ENCODE data around the gene ABHD12.

The ABHD12 gene

DNA sequence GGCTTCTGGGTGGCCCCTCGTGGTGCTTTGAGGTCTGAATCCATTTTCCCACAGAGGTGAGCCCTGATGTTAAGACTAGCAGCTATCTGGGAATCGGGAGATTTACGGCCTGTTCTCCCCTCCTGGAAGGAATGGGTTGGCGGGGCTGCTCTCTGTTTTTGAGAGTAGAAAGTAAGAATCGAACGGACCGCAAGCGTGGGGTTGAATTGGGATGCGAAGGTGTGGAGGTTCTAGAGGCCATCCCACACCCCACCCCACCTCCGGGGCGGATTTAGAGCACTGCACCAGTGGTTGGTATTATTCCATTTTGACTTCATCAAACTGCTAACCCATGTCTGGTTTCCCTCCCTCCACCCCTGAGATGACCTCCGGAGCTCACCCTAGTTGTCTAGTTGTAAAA, 131.3 kb downstream of the ABHD12 start:
- no peak overlapping the region for H3K4me3 ChIP-seq (ENCODE audit: low read length)
- TF ChIP-seq ZNF274 (IDR thresholded peaks at IDR 0.05; ENCODE audit: low read depth, low read length) = no peak

DNA sequence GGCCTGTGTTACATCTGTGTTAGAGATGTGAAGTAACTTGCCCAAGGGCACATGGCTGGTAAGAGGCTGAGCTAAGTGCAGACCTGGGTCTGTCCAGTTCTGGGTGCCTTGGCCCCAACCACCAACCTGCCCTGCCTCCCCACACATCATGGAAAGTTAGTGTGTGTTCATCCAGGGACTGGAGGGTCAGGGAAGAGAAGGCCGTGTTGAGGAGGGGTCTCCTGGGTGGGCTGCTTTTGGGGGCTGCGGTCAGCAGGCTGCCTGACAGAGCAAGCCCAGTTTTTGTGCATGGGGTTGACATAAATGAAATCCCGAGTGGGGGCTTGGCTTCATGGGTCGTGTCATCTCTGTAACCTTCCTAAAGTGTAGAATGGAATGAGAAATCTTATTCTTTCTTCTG, 131.8 kb downstream of the ABHD12 start:
- no peak for TF ChIP-seq ZNF274 (IDR thresholded peaks at IDR 0.05; ENCODE audit: low read depth, low read length)
- H3K4me3 ChIP-seq (ENCODE audit: low read length) = no peak overlapping the region

DNA sequence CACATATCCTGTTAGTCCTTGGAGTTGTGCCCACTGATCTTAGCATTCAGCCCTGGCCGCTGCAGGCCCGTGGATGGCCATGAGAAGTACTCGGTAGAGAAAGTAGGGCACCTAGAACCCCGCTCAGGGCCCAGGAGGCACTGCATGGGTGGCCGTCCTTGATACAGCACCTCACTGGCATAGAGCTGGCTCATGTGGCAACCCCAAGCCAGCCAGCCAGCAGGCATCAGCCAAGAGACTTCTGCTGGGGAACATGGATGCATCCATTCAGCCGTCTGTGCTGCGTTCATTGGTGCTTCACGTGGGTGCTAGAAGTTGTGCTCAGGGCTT, 132.2 kb downstream of the ABHD12 start:
- no peak for TF ChIP-seq ZNF274 (IDR thresholded peaks at IDR 0.05; ENCODE audit: low read depth, low read length)
- no peak overlapping the region for H3K4me3 ChIP-seq (ENCODE audit: low read length)

DNA sequence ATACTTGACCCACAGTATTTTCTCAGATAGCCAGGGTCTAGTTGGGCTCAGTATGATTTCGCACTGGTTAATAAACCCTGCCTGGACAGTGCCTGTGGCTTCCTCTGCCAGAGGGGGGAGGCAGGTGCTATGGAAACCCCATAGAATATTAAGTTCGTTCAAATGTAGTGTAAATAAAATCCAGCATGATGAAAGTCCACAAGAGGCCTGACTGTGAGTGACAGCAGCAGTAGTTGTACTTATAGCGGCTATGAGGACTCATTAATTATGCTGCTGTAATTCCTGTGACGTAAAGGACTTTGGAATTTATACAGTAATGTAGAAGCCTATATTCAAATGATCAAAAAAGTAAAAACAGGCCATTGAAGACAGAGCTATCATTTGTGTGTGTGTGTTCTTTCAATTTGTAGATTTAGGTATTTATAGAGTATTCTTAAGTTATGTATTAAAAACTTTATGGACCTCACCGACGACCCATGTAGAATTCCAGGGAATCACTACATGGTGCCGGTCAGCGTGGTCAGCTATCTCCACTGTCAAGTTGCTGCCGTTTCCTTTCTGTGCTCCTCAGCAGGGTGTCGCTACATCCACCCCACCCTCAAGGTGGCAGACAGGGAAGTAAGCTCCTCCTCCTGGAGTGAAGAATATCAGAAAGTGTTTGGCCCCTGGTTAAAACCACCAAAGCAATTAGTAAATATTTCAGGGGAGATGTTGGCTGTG, 132.7 kb downstream of the ABHD12 start:
- H3K4me3 ChIP-seq (ENCODE audit: low read length) = no peak overlapping the region
- no peak for TF ChIP-seq ZNF274 (IDR thresholded peaks at IDR 0.05; ENCODE audit: low read depth, low read length)

DNA sequence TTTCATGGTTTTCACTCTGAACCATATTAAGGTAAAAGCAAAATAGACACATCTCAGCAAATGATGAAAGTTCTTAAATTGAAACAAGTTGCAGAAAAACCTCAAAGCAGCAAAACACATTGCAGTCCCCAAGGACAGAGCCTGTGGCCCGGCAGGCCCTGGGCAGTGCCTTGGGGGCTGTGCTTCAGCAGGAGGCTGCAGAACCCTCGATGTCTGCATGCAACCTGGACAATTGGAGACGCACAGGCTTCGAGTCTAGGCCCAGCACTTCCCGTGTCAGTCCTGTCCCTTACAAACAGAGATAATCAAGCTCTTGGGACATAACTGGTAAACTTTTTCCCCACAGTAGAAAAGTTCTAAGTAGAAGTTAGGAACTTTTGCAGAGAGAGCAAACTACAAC, 133.5 kb downstream of the ABHD12 start:
- TF ChIP-seq ZNF274 (IDR thresholded peaks at IDR 0.05; ENCODE audit: low read depth, low read length) = no peak
- no peak overlapping the region for H3K4me3 ChIP-seq (ENCODE audit: low read length)

DNA sequence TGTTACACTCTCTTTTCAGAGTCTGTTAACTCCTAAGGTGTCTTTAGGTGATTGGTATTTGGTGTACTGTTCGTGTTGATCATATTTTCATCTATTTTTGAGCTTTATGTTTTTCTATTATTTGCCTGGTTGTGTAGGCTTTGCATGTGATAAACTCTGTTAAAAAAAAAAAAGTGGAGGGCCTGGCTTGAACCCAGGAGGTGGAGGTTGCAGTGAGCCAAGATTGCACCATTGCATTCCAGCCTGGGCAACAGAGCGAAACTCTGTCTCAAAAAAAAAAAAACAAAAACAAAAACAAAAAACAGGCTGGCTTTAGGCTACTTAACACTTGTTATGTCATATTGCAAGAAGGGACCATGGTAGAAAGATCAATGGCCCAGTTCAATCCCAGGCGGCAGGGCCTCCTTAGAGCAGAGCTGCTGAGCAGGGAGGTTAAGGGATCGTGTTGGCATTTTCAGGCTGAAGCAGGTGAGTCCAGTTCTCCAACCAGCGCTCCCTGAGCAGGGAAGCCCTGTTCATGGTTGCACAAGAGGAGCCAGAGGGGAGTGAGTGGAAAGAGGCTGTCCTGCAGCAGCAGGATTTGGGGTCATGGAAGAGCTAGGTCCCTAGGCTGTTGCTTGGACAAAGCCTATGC, 134.3 kb downstream of the ABHD12 start:
- no peak for TF ChIP-seq ZNF274 (IDR thresholded peaks at IDR 0.05; ENCODE audit: low read depth, low read length)
- no peak overlapping the region for H3K4me3 ChIP-seq (ENCODE audit: low read length)

DNA sequence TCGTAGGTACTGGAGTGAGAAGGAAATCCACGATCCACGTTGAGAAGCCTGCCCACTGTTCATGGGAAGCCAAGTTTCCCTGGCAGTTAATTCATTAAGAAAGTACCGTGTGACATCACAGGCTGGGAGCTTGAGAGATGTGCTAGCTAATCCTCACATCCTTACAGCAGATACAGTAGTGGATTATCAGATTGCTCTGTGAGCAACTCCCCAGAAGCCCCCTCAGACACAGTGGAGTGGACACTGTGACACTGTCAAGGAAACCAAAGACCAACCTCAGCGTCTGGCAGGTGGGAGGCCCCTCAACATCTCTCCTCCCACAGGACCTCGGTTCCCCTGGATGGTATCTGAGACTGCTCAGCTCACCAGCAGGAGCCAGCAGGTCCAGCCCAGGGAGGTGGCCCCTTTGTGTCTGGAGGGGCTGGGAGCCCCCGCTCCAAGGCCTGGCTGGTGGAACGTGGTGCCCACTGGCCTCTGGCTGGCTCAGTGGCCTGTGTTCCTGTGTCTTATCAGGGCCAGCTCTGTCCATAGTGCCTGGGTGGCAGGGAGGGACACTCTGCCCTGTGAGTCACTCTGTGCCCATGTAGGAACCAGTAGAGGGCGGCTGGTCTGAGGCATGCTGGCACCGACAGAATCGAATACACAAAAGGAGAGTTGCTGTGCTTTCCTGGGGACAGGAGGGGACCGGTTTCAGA, 135.5 kb downstream of the ABHD12 start:
- H3K4me3 ChIP-seq (ENCODE audit: low read length) = no peak overlapping the region
- TF ChIP-seq ZNF274 (IDR thresholded peaks at IDR 0.05; ENCODE audit: low read depth, low read length) = no peak

DNA sequence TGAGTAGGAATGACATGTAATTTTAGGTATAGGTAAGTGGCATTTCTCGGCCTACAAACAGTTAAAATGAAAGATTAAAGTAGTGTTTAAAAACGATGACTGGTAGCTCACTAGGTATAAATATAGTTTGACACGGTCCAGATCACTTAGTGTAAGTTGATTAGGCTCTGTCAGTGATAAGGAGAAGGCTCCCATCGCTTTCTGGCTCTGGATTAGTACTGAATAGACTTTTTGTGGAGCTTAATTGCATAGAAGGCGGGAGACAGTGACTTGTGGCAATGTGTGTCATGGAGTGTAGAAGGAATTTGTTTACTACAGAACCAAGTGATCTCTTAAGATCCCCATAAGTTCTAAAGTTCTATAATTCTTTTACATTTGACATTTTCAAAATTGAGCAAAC, 136.1 kb downstream of the ABHD12 start:
- no peak for TF ChIP-seq ZNF274 (IDR thresholded peaks at IDR 0.05; ENCODE audit: low read depth, low read length)

DNA sequence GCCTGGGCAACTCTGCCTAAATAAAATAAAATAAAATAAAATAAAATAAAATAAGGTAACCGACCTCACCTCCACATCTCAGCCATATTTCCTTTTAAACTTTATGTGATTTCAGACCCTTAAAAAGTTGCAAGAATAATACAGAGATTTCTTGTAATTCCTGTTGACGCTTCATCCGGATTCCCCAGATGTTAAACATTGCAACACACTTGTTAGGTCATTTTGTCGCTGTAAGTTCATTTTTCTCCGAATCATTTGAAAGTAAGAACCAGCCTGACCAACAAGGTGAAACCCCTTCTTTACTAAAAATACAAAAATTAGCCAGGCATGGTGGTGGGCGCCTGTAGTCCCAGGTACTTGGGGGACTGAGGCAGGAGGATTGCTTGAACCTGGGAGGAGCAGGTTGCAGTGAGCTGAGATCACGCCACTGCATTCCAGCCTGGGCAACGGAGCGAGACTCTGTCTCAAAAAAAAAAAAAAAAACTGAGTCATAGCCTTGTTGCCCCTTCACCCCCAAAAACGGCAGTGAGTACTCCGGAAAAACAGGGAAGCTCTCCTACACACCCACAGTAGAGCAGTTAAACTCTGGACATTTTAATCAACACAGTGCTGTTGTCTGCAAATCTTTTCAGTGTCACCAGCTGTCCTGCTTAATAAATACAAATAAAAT, 136.9 kb downstream of the ABHD12 start:
- no peak overlapping the region for H3K4me3 ChIP-seq (ENCODE audit: low read length)
- no peak for TF ChIP-seq ZNF274 (IDR thresholded peaks at IDR 0.05; ENCODE audit: low read depth, low read length)

More for the DNA sequence above, 136.1 kb downstream of the ABHD12 start:
- H3K4me3 ChIP-seq (ENCODE audit: low read length) = no peak overlapping the region

DNA sequence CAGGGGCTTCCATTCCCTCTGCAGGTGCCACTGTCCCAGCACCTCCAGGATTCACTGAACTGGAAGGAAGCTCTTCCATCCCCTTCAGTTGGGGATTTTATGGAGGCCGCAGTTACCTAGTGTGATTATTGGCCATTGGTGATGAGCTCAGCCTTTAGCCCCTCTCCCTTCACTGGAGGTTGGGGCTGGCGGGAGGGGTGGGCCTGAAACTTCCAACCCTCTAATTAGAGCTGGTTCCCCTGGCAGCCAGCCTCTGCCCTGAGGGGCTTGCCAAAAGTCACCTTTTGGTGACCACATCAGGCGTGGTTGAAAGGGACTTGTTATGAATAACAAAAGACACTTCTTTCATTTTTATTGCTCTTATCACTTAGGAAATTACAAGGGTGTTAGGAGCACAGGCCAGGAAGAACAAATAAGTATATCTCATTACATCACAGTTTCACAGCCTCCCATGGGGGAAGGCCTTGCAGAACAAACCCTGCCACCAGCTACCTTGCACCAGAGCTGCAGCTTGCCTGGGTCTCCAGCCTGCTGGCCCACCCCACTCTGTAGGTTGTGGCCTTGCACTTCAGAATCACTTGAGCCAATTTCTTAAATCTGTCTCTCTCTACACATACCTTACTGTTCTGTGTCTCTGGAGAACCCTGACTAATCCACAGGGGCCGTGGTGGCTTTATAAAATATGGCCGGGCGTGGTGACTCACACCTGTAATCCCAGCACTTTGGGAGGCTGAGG, 137.8 kb downstream of the ABHD12 start:
- no peak for TF ChIP-seq ZNF274 (IDR thresholded peaks at IDR 0.05; ENCODE audit: low read depth, low read length)
- no peak overlapping the region for H3K4me3 ChIP-seq (ENCODE audit: low read length)

DNA sequence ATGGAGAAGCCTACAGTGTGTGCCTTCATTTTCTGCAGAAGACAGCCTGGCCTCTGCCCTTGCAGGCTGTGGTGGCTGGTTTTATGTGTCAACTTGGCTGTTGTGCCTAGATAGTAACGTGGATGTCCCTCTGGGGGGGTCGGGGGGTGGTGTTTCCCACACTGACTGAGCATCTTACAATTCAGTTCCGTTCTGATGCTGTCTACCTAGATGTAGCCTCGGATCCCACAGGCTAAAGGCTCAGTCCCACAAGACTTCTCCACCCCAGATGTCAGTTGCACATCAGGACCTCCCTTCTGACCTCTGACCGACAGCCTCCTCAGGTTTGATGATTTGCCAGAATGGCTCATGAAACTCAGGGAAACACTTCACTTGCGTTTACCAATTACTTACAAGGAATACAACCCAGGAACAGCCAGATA, 138.4 kb downstream of the ABHD12 start:
- H3K4me3 ChIP-seq (ENCODE audit: low read length) = no peak overlapping the region
- no peak for TF ChIP-seq ZNF274 (IDR thresholded peaks at IDR 0.05; ENCODE audit: low read depth, low read length)

DNA sequence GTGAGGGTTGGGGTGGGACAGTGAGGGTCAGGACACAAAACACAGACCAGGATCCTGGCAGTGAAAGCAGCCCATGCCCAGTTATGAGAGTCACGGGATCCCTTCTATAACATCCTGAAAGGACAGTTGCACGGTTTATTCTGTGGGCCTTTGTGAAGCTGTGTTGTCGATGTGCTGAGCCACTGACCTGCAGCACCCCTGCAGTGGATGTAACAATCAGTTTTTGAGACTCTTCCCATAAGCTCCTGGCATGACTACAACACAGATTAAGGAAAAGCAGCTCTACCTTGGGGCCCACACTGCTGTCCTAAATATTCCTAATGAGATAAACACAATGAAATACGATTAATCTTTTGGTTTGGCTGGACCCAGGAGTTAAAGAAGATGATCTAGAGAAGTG, 139.1 kb downstream of the ABHD12 start:
- TF ChIP-seq ZNF274 (IDR thresholded peaks at IDR 0.05; ENCODE audit: low read depth, low read length) = no peak
- no peak overlapping the region for H3K4me3 ChIP-seq (ENCODE audit: low read length)

DNA sequence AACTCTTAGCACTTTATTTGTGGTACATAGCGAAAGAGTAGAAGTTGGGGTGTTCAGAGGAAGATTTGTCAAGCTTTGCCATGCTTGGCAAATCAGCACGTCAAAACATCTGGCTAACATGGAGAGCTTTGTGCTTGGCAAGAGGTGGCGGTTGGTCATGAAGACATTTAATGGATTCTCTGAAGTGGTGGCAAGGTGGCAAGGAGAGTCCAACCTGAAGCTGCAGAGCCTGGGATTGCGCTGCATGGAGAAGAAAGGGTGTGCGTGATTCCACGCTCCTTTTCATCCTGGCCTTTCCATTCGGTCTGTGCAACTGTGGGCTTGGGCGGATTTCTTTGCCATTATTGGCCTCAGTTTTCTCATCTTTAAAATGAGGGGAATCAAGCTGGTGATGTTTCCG, 139.6 kb downstream of the ABHD12 start:
- no peak for TF ChIP-seq ZNF274 (IDR thresholded peaks at IDR 0.05; ENCODE audit: low read depth, low read length)
- no peak overlapping the region for H3K4me3 ChIP-seq (ENCODE audit: low read length)

DNA sequence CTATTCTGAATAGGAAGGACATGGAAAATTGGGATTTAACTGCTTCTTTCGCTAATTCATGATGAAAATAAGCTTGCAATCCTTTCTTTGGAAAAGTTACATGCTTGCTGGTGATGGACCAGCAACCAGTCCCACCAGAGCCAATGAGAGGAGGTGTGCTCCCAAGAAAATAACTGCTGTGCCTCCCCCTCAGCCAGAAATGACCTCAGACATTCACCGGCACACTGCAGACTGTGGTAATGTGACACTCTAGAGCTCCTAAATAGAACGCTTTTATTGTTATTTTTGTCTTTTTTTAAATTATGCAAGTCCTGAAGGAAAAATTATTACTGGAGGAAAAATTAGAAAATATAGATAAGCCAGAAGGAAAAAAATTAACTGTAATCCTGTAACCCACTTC, 140.1 kb downstream of the ABHD12 start:
- no peak for TF ChIP-seq ZNF274 (IDR thresholded peaks at IDR 0.05; ENCODE audit: low read depth, low read length)
- H3K4me3 ChIP-seq (ENCODE audit: low read length) = no peak overlapping the region
